Neural cell (in vitro differentiated cells): Measurements from ENCODE around the gene ABRACL.
"Not testable (repeated sequence)": the region's sequence is repeated elsewhere in the genome, so short reads cannot be mapped to it uniquely, and the experiment has no call there.

Experiments used
- CTCF ChIP-seq: fragments of 450-650 bp; IDR thresholded peaks from 2 replicates; pipeline ENCODE4 v1.5.1; 2014; ENCODE audit warnings: antibody characterized with exemption, mild to moderate bottlenecking, moderate library complexity; ENCODE audit not compliant: poor library complexity, severe bottlenecking
- EP300 ChIP-seq: fragments of 450-650 bp; conservative IDR thresholded peaks from 2 replicates; pipeline ENCODE4 v1.6.1; 2014; ENCODE audit warnings: antibody characterized with exemption, mild to moderate bottlenecking, moderate library complexity; ENCODE audit not compliant: poor library complexity, severe bottlenecking
- POLR2AphosphoS5 ChIP-seq: IDR thresholded peaks from 2 replicates; pipeline ENCODE4 v1.6.1; 2012
- RAD21 ChIP-seq: fragments of 450-650 bp; conservative IDR thresholded peaks from 2 replicates; pipeline ENCODE4 v1.6.1; 2014; ENCODE audit warnings: antibody characterized with exemption, mild to moderate bottlenecking, moderate library complexity
- REST ChIP-seq: IDR thresholded peaks from 2 replicates; pipeline ENCODE4 v1.6.1; 2012; ENCODE audit warnings: borderline replicate concordance
- SMC3 ChIP-seq: fragments of 450-650 bp; conservative IDR thresholded peaks from 2 replicates; pipeline ENCODE4 v1.6.1; 2014; ENCODE audit warnings: antibody characterized with exemption, mild to moderate bottlenecking, moderate library complexity; ENCODE audit not compliant: poor library complexity
- TAF1 ChIP-seq: IDR thresholded peaks from 2 replicates; pipeline ENCODE4 v1.6.1; 2012; ENCODE audit warnings: low read depth

GRCh38 chr6:139050131-139050769 lies 21.7 kb downstream of the ABRACL start:
- not testable (repeated sequence) for TF ChIP-seq SMC3, CTCF, POLR2AphosphoS5, RAD21, EP300, REST, TAF1
